Loucy (cell line): ENCODE measurements around the gene MYO1D.
A peak's percentile ranks its signal among the peaks of the same experiment; 100 is the strongest.

Experiments used
- H2AFZ ChIP-seq: fragments of 200-600 bp; sonication (generic); 2 replicates; pipeline ENCODE4 v1.6.0; 2016; ENCODE audit warnings: antibody characterized with exemption, mild to moderate bottlenecking, low read length, moderate library complexity
- H3F3A ChIP-seq: fragments of 200-600 bp; 2 replicates; pipeline ENCODE4 v1.6.0; 2016; ENCODE audit warnings: antibody characterized with exemption, low read depth, mild to moderate bottlenecking
- H3K27me3 ChIP-seq: fragments of 200-600 bp; sonication (generic); 2 replicates; pipeline ENCODE4 v1.6.1; 2014; ENCODE audit warnings: low read length, mild to moderate bottlenecking; ENCODE audit not compliant: insufficient read depth, poor library complexity, severe bottlenecking
- H3K36me3 ChIP-seq: fragments of 200-600 bp; sonication (generic); 2 replicates; pipeline ENCODE4 v1.6.1; 2016; ENCODE audit warnings: low read length; ENCODE audit not compliant: insufficient read depth
- H3K4me1 ChIP-seq: fragments of 200-600 bp; sonication (generic); 2 replicates; pipeline ENCODE4 v1.5.1; 2014; ENCODE audit warnings: low read length, mild to moderate bottlenecking; ENCODE audit not compliant: insufficient read depth, poor library complexity, severe bottlenecking
- H3K4me2 ChIP-seq: fragments of 200-600 bp; sonication (generic); 2 replicates; pipeline ENCODE4 v1.6.0; 2014; ENCODE audit warnings: antibody characterized with exemption, low read length, low read depth, mild to moderate bottlenecking; ENCODE audit not compliant: poor library complexity, severe bottlenecking
- H3K4me3 ChIP-seq: fragments of 200-600 bp; sonication (generic); 2 replicates; pipeline ENCODE4 v1.5.1; 2014; ENCODE audit warnings: low read length, mild to moderate bottlenecking, mixed read lengths; ENCODE audit not compliant: poor library complexity, severe bottlenecking
- H3K79me2 ChIP-seq: fragments of 200-600 bp; sonication (generic); 2 replicates; pipeline ENCODE4 v1.6.1; 2014; ENCODE audit warnings: low read length; ENCODE audit not compliant: insufficient read depth
- H3K9ac ChIP-seq: fragments of 200-600 bp; sonication (generic); 2 replicates; pipeline ENCODE4 v1.6.0; 2014; ENCODE audit warnings: mild to moderate bottlenecking, low read depth, low read length, moderate library complexity; ENCODE audit not compliant: poor library complexity, severe bottlenecking
- H3K9me2 ChIP-seq: fragments of 200-600 bp; sonication (generic); replicated peaks from 2 replicates; pipeline ENCODE4 v1.6.1; 2016; ENCODE audit warnings: low read depth, low read length, mixed read lengths
- H3K9me3 ChIP-seq: fragments of 200-600 bp; sonication (generic); 2 replicates; pipeline ENCODE4 v1.6.1; 2014; ENCODE audit warnings: mild to moderate bottlenecking, antibody characterized with exemption, low read length, low read depth; ENCODE audit not compliant: insufficient read depth
- H4K20me1 ChIP-seq: fragments of 200-600 bp; sonication (generic); 2 replicates; pipeline ENCODE4 v1.6.0; 2014; ENCODE audit warnings: antibody characterized with exemption, low read length, mild to moderate bottlenecking; ENCODE audit not compliant: insufficient read depth, poor library complexity, severe bottlenecking
- EZH2phosphoT487 ChIP-seq: fragments of 200-600 bp; IDR thresholded peaks from 2 replicates; pipeline ENCODE4 v1.6.1; 2018; ENCODE audit warnings: antibody characterized with exemption, mild to moderate bottlenecking, moderate library complexity, borderline replicate concordance
- TF ChIP-seq, protein P1 (sequence below): fragments of 200-600 bp; sonication (generic); conservative IDR thresholded peaks from 2 replicates; pipeline ENCODE4 v1.5.1; 2014; ENCODE audit warnings: mild to moderate bottlenecking, antibody characterized with exemption, low read length

Gene MYO1D

GRCh38 chr17:32609884-32610650 is 266.9 kb downstream of the MYO1D start:
- Histone ChIP-seq H3K79me2 (no peaks in the 10 kb centered on the region), H3K4me2 (no peak overlapping the region), H3F3A (no peaks in the 10 kb centered on the region), H3K4me1 (no peaks in the 10 kb centered on the region), H3K4me3 (no peak overlapping the region), H3K9me2 (no peaks in the 10 kb centered on the region), H3K36me3 (no peaks in the 10 kb centered on the region), H3K9me3 (no peaks in the 10 kb centered on the region), H4K20me1 (no peaks in the 10 kb centered on the region), H3K27me3 (no peaks in the 10 kb centered on the region), H3K9ac (no peak overlapping the region), H2AFZ (no peak overlapping the region)
- no peak for TF ChIP-seq EZH2phosphoT487
- TF ChIP-seq, protein P1, sequence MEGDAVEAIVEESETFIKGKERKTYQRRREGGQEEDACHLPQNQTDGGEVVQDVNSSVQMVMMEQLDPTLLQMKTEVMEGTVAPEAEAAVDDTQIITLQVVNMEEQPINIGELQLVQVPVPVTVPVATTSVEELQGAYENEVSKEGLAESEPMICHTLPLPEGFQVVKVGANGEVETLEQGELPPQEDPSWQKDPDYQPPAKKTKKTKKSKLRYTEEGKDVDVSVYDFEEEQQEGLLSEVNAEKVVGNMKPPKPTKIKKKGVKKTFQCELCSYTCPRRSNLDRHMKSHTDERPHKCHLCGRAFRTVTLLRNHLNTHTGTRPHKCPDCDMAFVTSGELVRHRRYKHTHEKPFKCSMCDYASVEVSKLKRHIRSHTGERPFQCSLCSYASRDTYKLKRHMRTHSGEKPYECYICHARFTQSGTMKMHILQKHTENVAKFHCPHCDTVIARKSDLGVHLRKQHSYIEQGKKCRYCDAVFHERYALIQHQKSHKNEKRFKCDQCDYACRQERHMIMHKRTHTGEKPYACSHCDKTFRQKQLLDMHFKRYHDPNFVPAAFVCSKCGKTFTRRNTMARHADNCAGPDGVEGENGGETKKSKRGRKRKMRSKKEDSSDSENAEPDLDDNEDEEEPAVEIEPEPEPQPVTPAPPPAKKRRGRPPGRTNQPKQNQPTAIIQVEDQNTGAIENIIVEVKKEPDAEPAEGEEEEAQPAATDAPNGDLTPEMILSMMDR = no peak

GRCh38 chr17:32609085-32609484 is 267.8 kb downstream of the MYO1D start:
- H3K9me2 ChIP-seq = no peaks in the 10 kb centered on the region
- no peaks in the 10 kb centered on the region for H4K20me1 ChIP-seq
- no peaks in the 10 kb centered on the region for H3F3A ChIP-seq
- TF ChIP-seq, protein P1 = peak; percentile 75
- TF ChIP-seq EZH2phosphoT487 = no peak
- H3K79me2 ChIP-seq = no peaks in the 10 kb centered on the region
- H3K9me3 ChIP-seq = no peaks in the 10 kb centered on the region
- 0 out of 2 replicates have a peak overlapping the region, but pooled peaks have one; percentile 51 for H2AFZ ChIP-seq
- no peak overlapping the region for H3K4me2 ChIP-seq
- no peaks in the 10 kb centered on the region for H3K4me1 ChIP-seq
- no peak overlapping the region for H3K9ac ChIP-seq
- H3K4me3 ChIP-seq = no peak overlapping the region
- no peaks in the 10 kb centered on the region for H3K36me3 ChIP-seq
- H3K27me3 ChIP-seq = no peaks in the 10 kb centered on the region

DNA sequence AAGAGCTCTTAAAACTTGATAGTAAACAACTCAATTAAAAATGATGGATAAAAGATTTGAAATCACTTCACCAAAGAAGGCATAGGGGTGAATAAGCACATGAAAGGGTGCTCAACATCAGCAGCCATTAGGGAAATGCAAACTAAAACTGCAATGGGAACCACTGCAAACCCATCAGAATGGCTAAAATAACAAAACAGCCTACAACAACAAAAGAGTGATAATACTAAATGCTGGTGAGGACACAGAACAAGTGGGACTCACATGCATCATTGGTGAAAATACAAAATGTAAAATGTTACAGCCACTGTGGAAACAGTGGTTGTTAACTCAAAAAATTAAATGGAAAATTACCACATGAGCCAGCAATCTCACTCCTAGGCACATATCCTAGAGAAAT is 268.7 kb downstream of the MYO1D start:
- Histone ChIP-seq H2AFZ (no peak overlapping the region), H3K4me2 (no peak overlapping the region), H3K36me3 (no peaks in the 10 kb centered on the region), H3K79me2 (no peaks in the 10 kb centered on the region), H3K4me3 (no peak overlapping the region), H3K9me2 (no peaks in the 10 kb centered on the region), H3K9ac (no peak overlapping the region), H3K27me3 (no peaks in the 10 kb centered on the region), H3K9me3 (no peaks in the 10 kb centered on the region), H3F3A (no peaks in the 10 kb centered on the region), H3K4me1 (no peaks in the 10 kb centered on the region), H4K20me1 (no peaks in the 10 kb centered on the region)
- TF ChIP-seq EZH2phosphoT487 = no peak

DNA sequence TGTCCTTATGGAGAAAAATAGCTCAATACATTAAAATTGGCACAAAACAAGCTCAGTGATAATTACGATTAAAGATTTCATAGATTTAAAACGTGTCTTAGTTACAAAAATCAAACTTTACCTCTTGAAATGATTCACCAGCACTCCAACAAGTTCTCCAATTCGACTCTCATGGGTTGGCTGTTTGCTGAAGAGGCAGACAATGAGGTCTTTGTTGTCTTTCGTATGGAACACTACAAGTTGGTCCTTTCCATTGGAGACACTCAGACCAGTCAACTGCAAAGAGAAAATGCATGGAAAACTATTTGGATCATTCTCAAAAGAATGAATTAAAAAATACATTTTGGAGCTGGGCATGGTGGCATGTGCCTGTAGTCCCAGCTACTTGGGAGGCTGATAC is 272.0 kb downstream of the MYO1D start:
- H3K36me3 ChIP-seq = no peaks in the 10 kb centered on the region
- H3K27me3 ChIP-seq = no peaks in the 10 kb centered on the region
- no peak overlapping the region for H3K9ac ChIP-seq
- H3K4me1 ChIP-seq = no peaks in the 10 kb centered on the region
- no peak overlapping the region for H3K4me3 ChIP-seq
- 0 out of 2 replicates have a peak, but pooled peaks cover 4% of the 10 kb centered on the region for H3K9me3 ChIP-seq
- H3K4me2 ChIP-seq = no peak overlapping the region
- H3F3A ChIP-seq = no peaks in the 10 kb centered on the region
- TF ChIP-seq EZH2phosphoT487 = no peak
- TF ChIP-seq, protein P1 = no peak
- no peaks in the 10 kb centered on the region for H3K79me2 ChIP-seq
- no peaks in the 10 kb centered on the region for H4K20me1 ChIP-seq
- no peaks in the 10 kb centered on the region for H3K9me2 ChIP-seq
- no peak overlapping the region for H2AFZ ChIP-seq
